ENCODE measurements around the gene CMTM2. TPM values are rescaled to one million over a fixed set of nuclear protein-coding genes. Genes with fewer than 3 reads are reported as not detected.

CMTM2 gene, protein sequence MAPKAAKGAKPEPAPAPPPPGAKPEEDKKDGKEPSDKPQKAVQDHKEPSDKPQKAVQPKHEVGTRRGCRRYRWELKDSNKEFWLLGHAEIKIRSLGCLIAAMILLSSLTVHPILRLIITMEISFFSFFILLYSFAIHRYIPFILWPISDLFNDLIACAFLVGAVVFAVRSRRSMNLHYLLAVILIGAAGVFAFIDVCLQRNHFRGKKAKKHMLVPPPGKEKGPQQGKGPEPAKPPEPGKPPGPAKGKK
- total RNA-seq = under 1 TPM; 0.22 to 0.24 TPM
- not detected for polyA plus RNA-seq

DNA sequence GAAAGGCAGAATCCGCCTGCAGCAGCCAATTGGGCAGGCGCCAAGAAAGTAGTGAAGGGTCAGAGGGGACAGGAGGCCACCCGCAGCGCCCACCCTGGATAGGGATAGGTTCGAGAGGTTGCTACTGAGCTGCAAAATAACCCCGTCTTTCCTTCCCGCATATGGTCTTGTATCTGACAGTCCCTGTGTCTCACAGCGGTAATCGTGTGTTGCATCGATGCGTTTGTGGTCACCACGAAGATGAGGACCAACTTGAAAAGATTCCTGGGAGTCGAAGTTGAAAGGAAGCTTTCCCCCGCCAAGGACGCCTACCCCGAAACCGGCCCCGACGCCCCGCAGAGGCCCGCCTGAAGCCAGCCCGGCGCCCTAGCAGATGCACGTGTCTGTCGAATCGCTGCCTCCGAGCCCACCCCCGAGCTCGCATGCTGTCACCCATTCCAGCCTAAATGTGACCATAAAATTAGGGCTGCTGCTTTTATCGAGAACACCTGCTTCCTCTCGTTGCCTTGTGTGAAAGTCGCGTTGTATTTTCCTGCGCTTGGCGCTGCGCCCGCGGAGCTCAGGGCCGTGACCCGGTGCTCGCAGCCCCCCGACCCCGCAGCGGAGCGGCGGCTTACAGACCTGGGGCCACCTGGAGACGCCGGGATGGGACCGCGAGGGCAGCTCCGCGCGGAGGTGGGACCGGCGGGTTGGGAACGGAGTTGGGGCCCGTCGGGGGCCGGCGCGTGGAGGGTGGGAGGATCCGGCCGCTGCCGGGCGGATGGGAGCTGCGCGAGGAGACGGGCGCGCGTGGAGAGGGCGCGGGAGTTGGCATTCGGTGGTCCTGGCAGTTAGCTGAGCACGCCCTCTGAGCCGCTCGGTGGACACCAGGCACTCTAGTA is at the start of gene CMTM2:
TSS of gene CMTM2 (plus strand) at position 813 of the 881 bp plus-strand sequence. CDS start 145 bp downstream, outside the sequence.
- Histone ChIP-seq H3K36me3 (ENCODE audit: insufficient read depth, low read length) (no peaks in the 10 kb centered on the region), H3K27ac (ENCODE audit: low read depth, low read length) (no peak within 1 kb of the TSS), H3K4me1 (ENCODE audit: insufficient read depth, low read length) (no peaks in the 10 kb centered on the region), H3K9me3 (ENCODE audit: low read length) (no peaks in the 10 kb centered on the region), H3K27me3 (ENCODE audit: insufficient read depth, low read length, poor library complexity, severe bottlenecking) (no peaks in the 10 kb centered on the region), H3K4me3 (ENCODE audit: low read length) (peak within 1 kb of the TSS; percentile 44)
- H3K27me3 Mint-ChIP-seq = peaks cover 4 to 13% of the 10 kb centered on the region in 2 donors
- H3K4me3 Mint-ChIP-seq = peak within 1 kb of the TSS; percentile 65 to 89 (median 75)
- POLR2A ChIA-PET = interaction anchor here (0.6 to 1.0 kb wide), 2 partner anchors 9 to 25 kb away, joined by 3 read pairs; partner anchors contain the start of gene CMTM3
- peaks cover 14 to 38% (median 15%) of the 10 kb centered on the region in 3 donors for H3K4me1 Mint-ChIP-seq
- H3K27ac Mint-ChIP-seq = peak within 1 kb of the TSS in 3 of 8 donors; percentile 14 to 82 (median 58)
- CTCF ChIA-PET = interaction anchor here (0.6 to 3.5 kb wide), 10 partner anchors 9 to 172 kb away, joined by 3 to 15 read pairs (median 4); no protein-coding TSS in a partner anchor
- DNase-seq = peak in 2 of 5 donors; percentile 11 to 21
- no peaks in the 10 kb centered on the region for H3K36me3 Mint-ChIP-seq
- H3K9me3 Mint-ChIP-seq = no peaks in the 10 kb centered on the region

DNA sequence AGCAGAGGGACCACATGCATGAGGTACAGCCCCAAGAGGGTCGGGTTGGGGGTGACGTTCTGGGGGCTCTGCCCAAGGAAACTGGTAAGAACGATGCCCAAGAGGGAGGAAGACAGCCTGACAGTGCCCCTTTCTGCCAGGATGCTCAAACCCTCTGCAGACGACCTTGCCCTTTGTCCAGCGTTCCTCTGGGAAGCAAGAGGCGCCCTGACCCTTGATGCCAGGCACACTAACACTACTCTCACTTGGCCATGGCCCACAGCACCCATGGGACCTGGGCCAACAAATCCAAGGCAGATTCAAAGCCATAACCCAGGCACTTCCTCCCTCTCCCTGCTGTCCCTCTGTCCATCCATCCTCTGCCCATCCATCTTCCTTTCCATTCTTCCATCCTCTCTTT is 49.8 kb upstream of the CMTM2 start:
- no peak overlapping the region for H3K4me3 ChIP-seq (ENCODE audit: low read length)
- H3K27ac Mint-ChIP-seq = peak overlapping the region in 5 of 8 donors; percentile 4 to 84 (median 64)
- no peak overlapping the region for H3K4me3 Mint-ChIP-seq
- no peaks in the 10 kb centered on the region for H3K36me3 ChIP-seq (ENCODE audit: insufficient read depth, low read length)
- no peak overlapping the region for H3K27ac ChIP-seq (ENCODE audit: low read depth, low read length)
- no peak for DNase-seq
- H3K4me1 Mint-ChIP-seq = peaks cover 24 to 31% (median 25%) of the 10 kb centered on the region in 3 donors
- H3K36me3 Mint-ChIP-seq = peaks cover 0 to 10% (median 10%) of the 10 kb centered on the region in 3 donors
- peaks cover 20% of the 10 kb centered on the region for H3K4me1 ChIP-seq (ENCODE audit: insufficient read depth, low read length)
- H3K9me3 ChIP-seq (ENCODE audit: low read length) = no peaks in the 10 kb centered on the region
- H3K27me3 Mint-ChIP-seq = no peaks in the 10 kb centered on the region
- POLR2A ChIA-PET = no interaction called here
- H3K27me3 ChIP-seq (ENCODE audit: insufficient read depth, low read length, poor library complexity, severe bottlenecking) = no peaks in the 10 kb centered on the region
- CTCF ChIA-PET = interaction anchor here (1.8 kb wide), 1 partner anchor 18 kb away, joined by 4 read pairs; no protein-coding TSS in a partner anchor
- H3K9me3 Mint-ChIP-seq = no peaks in the 10 kb centered on the region

DNA sequence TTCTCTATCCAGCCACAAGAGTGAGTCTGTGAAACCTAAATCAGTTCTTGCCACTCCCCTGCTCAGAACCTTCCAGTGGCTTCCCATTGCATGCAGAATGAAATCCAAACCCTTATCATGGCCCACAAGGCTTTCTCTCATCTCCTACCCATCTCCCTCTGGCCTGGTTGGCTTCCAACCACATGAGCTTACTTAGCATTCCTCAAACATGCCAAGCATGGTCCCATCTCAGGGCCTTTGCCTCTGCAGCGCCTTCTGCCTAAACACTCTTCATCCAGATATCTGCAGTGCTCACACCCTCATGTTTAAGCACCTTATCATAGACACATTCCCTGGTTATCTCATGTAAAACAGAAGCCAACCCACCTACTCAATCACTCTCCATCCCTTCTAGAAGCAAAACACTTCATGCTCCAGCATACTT is 44.9 kb upstream of the CMTM2 start:
- no peaks in the 10 kb centered on the region for H3K27me3 Mint-ChIP-seq
- H3K4me3 Mint-ChIP-seq = no peak overlapping the region
- no peaks in the 10 kb centered on the region for H3K9me3 Mint-ChIP-seq
- Histone ChIP-seq H3K9me3 (ENCODE audit: low read length) (no peaks in the 10 kb centered on the region), H3K4me3 (ENCODE audit: low read length) (no peak overlapping the region), H3K27me3 (ENCODE audit: insufficient read depth, low read length, poor library complexity, severe bottlenecking) (no peaks in the 10 kb centered on the region), H3K4me1 (ENCODE audit: insufficient read depth, low read length) (no peaks in the 10 kb centered on the region), H3K36me3 (ENCODE audit: insufficient read depth, low read length) (no peaks in the 10 kb centered on the region), H3K27ac (ENCODE audit: low read depth, low read length) (no peak overlapping the region)
- H3K27ac Mint-ChIP-seq = peak overlapping the region in 5 of 8 donors; percentile 2 to 39 (median 30)
- POLR2A ChIA-PET = no interaction called here
- DNase-seq = no peak
- CTCF ChIA-PET = interaction anchor here (1.0 kb wide), 1 partner anchor 39 kb away, joined by 3 read pairs; no protein-coding TSS in a partner anchor
- H3K4me1 Mint-ChIP-seq = peaks cover 4 to 11% (median 8%) of the 10 kb centered on the region in 3 donors
- peaks cover 0 to 13% (median 6%) of the 10 kb centered on the region in 3 donors for H3K36me3 Mint-ChIP-seq

DNA sequence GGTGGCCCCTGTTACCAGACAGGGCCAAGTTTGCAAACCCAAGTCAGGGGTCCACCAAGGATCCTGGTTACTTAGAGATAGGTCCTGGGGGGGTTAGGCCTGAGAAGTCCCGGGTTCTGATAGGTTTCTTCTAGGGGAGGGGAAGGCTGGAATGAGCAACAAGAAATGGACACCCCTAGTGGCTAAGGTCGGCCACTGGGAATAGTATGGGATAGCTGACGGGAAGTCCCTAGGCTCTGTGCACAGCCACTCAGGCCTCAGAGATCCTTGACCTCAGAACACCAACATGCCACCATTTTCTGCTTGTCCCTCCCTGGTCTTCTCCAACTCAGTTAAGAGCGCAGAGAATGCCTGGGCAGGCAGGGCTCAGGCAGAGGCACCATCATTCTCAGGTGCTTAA is 42.7 kb upstream of the CMTM2 start:
- Mint-ChIP-seq H3K27ac (peak overlapping the region in 1 of 8 donors; percentile 74), H3K4me3 (no peak overlapping the region), H3K27me3 (no peaks in the 10 kb centered on the region), H3K9me3 (no peaks in the 10 kb centered on the region), H3K36me3 (peaks cover 0 to 10% (median 2%) of the 10 kb centered on the region in 3 donors), H3K4me1 (peaks cover 11 to 21% (median 20%) of the 10 kb centered on the region in 3 donors)
- Histone ChIP-seq H3K36me3 (ENCODE audit: insufficient read depth, low read length) (no peaks in the 10 kb centered on the region), H3K4me1 (ENCODE audit: insufficient read depth, low read length) (no peaks in the 10 kb centered on the region), H3K27me3 (ENCODE audit: insufficient read depth, low read length, poor library complexity, severe bottlenecking) (no peaks in the 10 kb centered on the region), H3K27ac (ENCODE audit: low read depth, low read length) (no peak overlapping the region), H3K4me3 (ENCODE audit: low read length) (no peak overlapping the region), H3K9me3 (ENCODE audit: low read length) (no peaks in the 10 kb centered on the region)
- no peak for DNase-seq
- ChIA-PET POLR2A (interaction anchor here (0.7 kb wide), 1 partner anchor 11 kb away, joined by 6 read pairs; no protein-coding TSS in a partner anchor), CTCF (interaction anchor here (1.1 kb wide), 1 partner anchor 14 kb away, joined by 4 read pairs; the partner anchor contains the start of gene TK2)

DNA sequence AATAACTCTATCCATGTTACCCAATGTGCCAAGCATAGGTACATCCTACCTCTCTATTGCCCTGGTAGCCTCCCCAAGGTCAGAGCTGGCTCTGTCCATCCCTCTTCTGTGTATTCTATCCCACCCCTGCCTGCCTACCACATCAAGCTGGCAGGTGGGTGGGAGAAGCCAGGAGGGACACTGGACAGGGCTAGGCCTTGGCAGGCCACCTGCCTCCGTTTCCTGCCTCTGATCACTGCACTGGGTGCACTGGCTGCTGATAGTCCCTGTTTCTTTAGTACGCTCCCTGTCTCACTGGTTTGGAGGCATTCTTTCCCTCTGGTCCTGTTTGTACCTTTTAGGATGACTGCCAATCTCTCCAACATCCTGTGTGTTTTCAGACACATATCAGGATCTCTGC is 42.0 kb upstream of the CMTM2 start:
- H3K27ac Mint-ChIP-seq = peak overlapping the region in 2 of 8 donors; percentile 53 to 68
- CTCF ChIA-PET = interaction anchor here (1.1 kb wide), 1 partner anchor 13 kb away, joined by 4 read pairs; the partner anchor contains the start of gene TK2
- H3K27me3 Mint-ChIP-seq = no peaks in the 10 kb centered on the region
- H3K27me3 ChIP-seq (ENCODE audit: insufficient read depth, low read length, poor library complexity, severe bottlenecking) = no peaks in the 10 kb centered on the region
- no peak for DNase-seq
- H3K36me3 ChIP-seq (ENCODE audit: insufficient read depth, low read length) = no peaks in the 10 kb centered on the region
- POLR2A ChIA-PET = no interaction called here
- no peaks in the 10 kb centered on the region for H3K9me3 ChIP-seq (ENCODE audit: low read length)
- no peak overlapping the region for H3K4me3 ChIP-seq (ENCODE audit: low read length)
- H3K4me1 Mint-ChIP-seq = peaks cover 11 to 21% (median 20%) of the 10 kb centered on the region in 3 donors
- no peaks in the 10 kb centered on the region for H3K9me3 Mint-ChIP-seq
- peaks cover 0 to 14% (median 2%) of the 10 kb centered on the region in 3 donors for H3K36me3 Mint-ChIP-seq
- no peaks in the 10 kb centered on the region for H3K4me1 ChIP-seq (ENCODE audit: insufficient read depth, low read length)
- no peak overlapping the region for H3K4me3 Mint-ChIP-seq
- no peak overlapping the region for H3K27ac ChIP-seq (ENCODE audit: low read depth, low read length)

DNA sequence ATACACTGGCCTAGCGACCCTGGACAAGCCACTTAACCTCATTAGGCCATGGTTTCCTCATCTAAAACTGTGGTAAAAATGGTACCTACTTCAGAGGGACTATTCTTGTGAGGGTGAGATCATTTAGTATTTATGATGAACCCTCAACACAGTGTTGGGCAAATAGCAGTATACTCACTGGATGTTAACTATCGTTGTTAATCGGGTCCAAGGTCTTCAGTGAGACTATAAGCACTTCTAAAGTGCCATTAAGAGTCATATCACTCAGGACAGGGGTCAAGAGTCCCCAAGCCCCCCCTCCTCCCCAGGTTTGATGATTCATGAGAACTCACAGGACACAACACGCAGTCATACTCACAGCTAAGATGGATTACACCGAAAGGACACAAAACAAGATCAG is 40.4 kb upstream of the CMTM2 start:
- ChIA-PET CTCF (interaction anchor here (1.7 kb wide), 1 partner anchor 24 kb away, joined by 5 read pairs; no protein-coding TSS in a partner anchor), POLR2A (interaction anchor here (0.7 to 1.2 kb wide), 2 partner anchors 15 to 72 kb away, joined by 3 to 6 read pairs; no protein-coding TSS in a partner anchor)
- no peaks in the 10 kb centered on the region for H3K9me3 Mint-ChIP-seq

DNA sequence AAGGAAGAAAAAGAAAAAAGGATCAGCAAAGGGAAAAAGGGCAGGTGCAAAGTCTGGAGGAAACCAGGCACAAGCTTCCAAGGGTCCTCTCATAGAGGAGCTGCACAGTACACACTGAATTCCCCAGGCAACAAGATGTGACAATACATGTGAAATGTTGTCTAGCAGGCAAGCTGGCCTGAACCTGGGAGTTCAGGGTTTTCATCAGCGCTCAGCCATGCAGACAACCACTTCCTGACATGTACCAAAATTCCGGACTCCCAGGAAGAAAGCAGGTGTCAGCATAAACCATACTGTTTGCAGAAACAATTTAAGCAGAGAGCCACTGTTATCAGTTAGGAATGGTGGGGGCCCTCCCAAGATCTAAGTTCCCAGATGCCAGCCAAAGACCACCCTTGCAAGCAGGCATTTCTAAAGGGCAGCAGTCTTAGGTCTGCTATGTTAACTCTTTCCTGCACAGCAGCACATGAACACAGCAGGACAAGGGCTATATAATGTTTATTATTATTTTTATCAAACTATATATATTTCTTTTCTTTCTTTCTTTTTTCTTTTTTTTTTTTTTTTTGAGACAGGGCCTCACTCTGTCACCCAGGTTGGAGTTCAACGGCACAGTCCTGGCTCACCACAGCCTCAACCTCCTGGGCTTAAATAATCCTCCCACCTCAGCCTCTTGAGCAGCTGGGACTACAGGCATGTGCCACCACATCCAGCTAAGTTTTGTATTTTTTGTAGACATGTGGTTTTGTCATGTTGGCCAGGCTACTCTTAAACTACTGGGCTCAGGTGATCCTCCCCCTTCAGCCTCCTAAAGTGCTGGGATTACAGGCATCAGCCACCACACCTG is 39.4 kb upstream of the CMTM2 start:
- ChIA-PET POLR2A (interaction anchor here (0.7 to 1.2 kb wide), 2 partner anchors 16 to 71 kb away, joined by 3 to 6 read pairs; no protein-coding TSS in a partner anchor), CTCF (interaction anchor here (1.7 kb wide), 1 partner anchor 23 kb away, joined by 5 read pairs; no protein-coding TSS in a partner anchor)
- no peaks in the 10 kb centered on the region for H3K27me3 Mint-ChIP-seq
- no peaks in the 10 kb centered on the region for H3K36me3 ChIP-seq (ENCODE audit: insufficient read depth, low read length)
- H3K27ac ChIP-seq (ENCODE audit: low read depth, low read length) = no peak overlapping the region
- peaks cover 0 to 7% (median 0%) of the 10 kb centered on the region in 3 donors for H3K36me3 Mint-ChIP-seq
- no peaks in the 10 kb centered on the region for H3K9me3 ChIP-seq (ENCODE audit: low read length)
- H3K4me3 ChIP-seq (ENCODE audit: low read length) = no peak overlapping the region
- no peak for DNase-seq
- peak overlapping the region in 4 of 7 donors; percentile 23 to 42 (median 28) for H3K4me3 Mint-ChIP-seq
- peaks cover 11 to 26% (median 18%) of the 10 kb centered on the region in 3 donors for H3K4me1 Mint-ChIP-seq
- H3K27me3 ChIP-seq (ENCODE audit: insufficient read depth, low read length, poor library complexity, severe bottlenecking) = no peaks in the 10 kb centered on the region
- H3K4me1 ChIP-seq (ENCODE audit: insufficient read depth, low read length) = no peaks in the 10 kb centered on the region
- no peaks in the 10 kb centered on the region for H3K9me3 Mint-ChIP-seq
- peak overlapping the region in 7 of 8 donors; percentile 17 to 83 (median 65) for H3K27ac Mint-ChIP-seq

More for the DNA sequence above, 40.4 kb upstream of the CMTM2 start:
- H3K27me3 ChIP-seq (ENCODE audit: insufficient read depth, low read length, poor library complexity, severe bottlenecking) = no peaks in the 10 kb centered on the region
- peaks cover 11 to 23% (median 21%) of the 10 kb centered on the region in 3 donors for H3K4me1 Mint-ChIP-seq
- no peak overlapping the region for H3K27ac ChIP-seq (ENCODE audit: low read depth, low read length)
- peak overlapping the region in 3 of 8 donors; percentile 13 to 74 (median 46) for H3K27ac Mint-ChIP-seq
- H3K4me3 Mint-ChIP-seq = peak overlapping the region in 2 of 7 donors; percentile 23 to 48
- H3K36me3 Mint-ChIP-seq = peaks cover 0 to 14% (median 2%) of the 10 kb centered on the region in 3 donors
- no peak overlapping the region for H3K4me3 ChIP-seq (ENCODE audit: low read length)
- H3K27me3 Mint-ChIP-seq = no peaks in the 10 kb centered on the region
- no peak for DNase-seq
- H3K9me3 ChIP-seq (ENCODE audit: low read length) = no peaks in the 10 kb centered on the region
- no peaks in the 10 kb centered on the region for H3K36me3 ChIP-seq (ENCODE audit: insufficient read depth, low read length)
- H3K4me1 ChIP-seq (ENCODE audit: insufficient read depth, low read length) = no peaks in the 10 kb centered on the region
